Epidermal melanocyte (primary cell): Measurements from ENCODE around the gene MCF2L.

Experiments used
- DNase-seq: peaks from one replicate; pipeline ENCODE4 v3.0.0; 2011; ENCODE audit warnings: low spot score; ENCODE audit not compliant: insufficient read length

Gene MCF2L

GRCh38 chr13:112947796-112948195 is 21.2 kb upstream of the MCF2L start:
- DNase-seq, result no peak

GRCh38 chr13:112951674-112952371 is 17.2 kb upstream of the MCF2L start:
- DNase-seq, result no peak

GRCh38 chr13:112952759-112953551 is 16.1 kb upstream of the MCF2L start:
- no peak for DNase-seq

- no peak for DNase-seq
Measured at GRCh38 chr13:112953591-112954487, 15.2 kb upstream of the MCF2L start.

- no peak for DNase-seq
Measured at GRCh38 chr13:112954488-112955270, 14.3 kb upstream of the MCF2L start.

DNA sequence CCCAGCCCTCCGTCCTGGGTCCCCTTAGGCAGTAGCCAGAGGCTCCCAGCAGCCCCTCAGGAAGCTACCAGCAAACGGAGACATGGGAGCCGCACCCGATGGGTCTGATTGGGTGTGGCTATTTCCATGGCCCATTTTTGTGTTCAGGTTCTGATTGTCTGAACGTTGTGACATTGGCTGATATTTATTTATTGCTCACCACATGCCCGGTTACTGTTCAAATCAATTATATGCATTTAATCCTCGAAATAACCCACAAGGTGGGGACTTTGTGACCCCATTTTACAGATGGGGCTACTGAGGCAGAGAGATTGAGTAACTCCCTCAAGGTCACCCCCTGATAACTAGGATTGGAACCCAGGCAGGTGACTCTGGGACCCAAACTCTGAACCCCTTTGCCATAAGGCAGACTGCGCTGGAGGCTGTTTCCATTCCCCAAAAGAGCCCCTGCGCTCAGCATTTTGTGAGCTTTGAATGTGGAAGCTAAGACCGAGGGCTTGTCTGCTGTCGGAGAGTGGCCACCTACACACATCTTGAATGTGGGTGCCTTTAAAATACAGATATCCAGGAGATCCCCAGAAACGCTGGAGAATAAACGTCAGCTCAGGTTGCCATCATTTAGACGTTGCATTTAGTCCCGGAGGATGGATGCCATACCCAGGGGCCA is 13.6 kb upstream of the MCF2L start:
- DNase-seq, result no peak

GRCh38 chr13:112955956-112956355 is 13.1 kb upstream of the MCF2L start:
- no peak for DNase-seq

- no peak for DNase-seq
Measured at GRCh38 chr13:112956571-112957294, 12.3 kb upstream of the MCF2L start.

- no peak for DNase-seq
Measured at GRCh38 chr13:112957295-112957677, 11.7 kb upstream of the MCF2L start.

GRCh38 chr13:112958127-112958989 is 10.7 kb upstream of the MCF2L start:
- DNase-seq, result no peak

- no peak for DNase-seq
Measured at GRCh38 chr13:112959206-112959605, 9.8 kb upstream of the MCF2L start.

GRCh38 chr13:112959701-112960542 is 9.1 kb upstream of the MCF2L start:
- no peak for DNase-seq

GRCh38 chr13:112960706-112961105 is 8.3 kb upstream of the MCF2L start:
- no peak for DNase-seq

GRCh38 chr13:112961457-112962369 is 7.3 kb upstream of the MCF2L start:
- DNase-seq, result no peak

DNA sequence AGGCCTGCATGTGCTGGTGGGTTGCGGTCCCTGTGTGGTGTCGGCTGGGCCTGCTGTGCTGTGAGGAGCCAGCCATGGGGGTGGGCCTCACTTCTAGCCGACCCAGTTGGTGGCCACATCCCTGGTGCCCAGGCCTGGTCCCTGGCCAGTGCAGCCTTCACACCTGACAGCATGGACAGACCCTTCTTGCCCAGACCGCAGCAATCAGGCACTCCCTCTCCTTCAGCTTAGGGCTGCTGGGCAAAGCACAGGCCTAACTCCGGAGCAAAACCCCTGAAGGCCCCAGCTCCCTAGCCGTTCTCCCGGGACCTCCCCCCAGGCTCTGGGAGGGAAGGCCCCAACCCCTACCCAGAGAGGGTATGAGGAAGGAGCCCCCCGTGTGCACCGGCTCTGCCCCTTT is 6.6 kb upstream of the MCF2L start:
- no peak for DNase-seq

DNA sequence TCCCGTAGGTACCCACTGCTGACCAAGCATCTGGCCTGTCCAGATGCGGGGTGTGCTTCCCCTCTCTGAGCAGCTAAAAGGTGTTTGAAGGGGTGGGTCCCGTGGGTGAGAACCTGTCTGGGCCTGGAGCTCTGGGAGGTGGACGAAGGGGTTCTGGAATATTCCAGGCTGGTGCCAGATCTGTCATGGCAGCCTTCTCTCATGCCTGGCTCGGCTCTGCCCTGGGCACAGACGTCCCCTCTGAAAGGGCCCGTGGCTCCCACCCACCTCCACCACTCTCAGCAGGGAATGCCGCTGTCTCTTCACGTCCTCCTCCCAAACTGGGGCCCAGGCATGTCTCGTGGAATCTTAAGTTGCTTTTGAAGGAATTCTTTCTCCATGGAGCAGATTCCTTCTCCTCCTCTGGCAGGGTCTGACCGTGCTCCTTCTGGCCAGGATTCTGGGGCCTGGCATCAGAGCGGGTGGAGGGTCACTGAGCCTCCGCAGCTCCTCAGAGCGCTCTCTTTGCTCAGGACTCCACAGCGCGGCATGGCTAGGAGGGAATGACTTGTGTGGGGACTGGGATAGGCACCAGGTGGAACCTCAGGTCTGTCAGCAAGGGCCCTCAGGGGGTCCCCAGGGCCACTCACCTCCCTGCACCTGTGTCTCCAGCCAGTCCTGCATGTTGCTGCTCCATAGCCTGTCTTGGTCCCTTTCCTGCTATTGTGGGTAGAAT is 5.9 kb upstream of the MCF2L start:
- DNase-seq, result no peak
